ENCODE data around the gene ERVMER34-1. TPM values are rescaled to one million over a fixed set of nuclear protein-coding genes. Genes with fewer than 3 reads are reported as not detected.

The ERVMER34-1 gene
- total and polyA plus RNA-seq, 5 donors from 2014 or later, result 0.09 TPM; not detected in 4

- no peaks in the 10 kb centered on the region for H3K36me3 Mint-ChIP-seq
- Histone ChIP-seq H3K9me3 (ENCODE audit: control insufficient read depth in 2 of 2, low read length in 2 of 2) (no peaks in the 10 kb centered on the region), H3K36me3 (ENCODE audit: control insufficient read depth, insufficient read depth, low read length) (no peaks in the 10 kb centered on the region), H3K4me1 (ENCODE audit: control insufficient read depth, insufficient read depth, low read length, poor library complexity, severe bottlenecking) (no peaks in the 10 kb centered on the region), H3K27me3 (ENCODE audit: control insufficient read depth, insufficient read depth, low read length) (peaks cover 9% of the 10 kb centered on the region), H3K27ac (ENCODE audit: insufficient read depth, low read length, poor library complexity, severe bottlenecking) (no peak overlapping the region), H3K4me3 (ENCODE audit: low read depth, low read length) (no peak overlapping the region)
- H3K27ac Mint-ChIP-seq, result no peak overlapping the region
- H3K4me3 Mint-ChIP-seq, result no peak overlapping the region
- no peaks in the 10 kb centered on the region for H3K4me1 Mint-ChIP-seq
- no peak for DNase-seq
- H3K9me3 Mint-ChIP-seq, result peaks cover 0 to 2% (median 0%) of the 10 kb centered on the region in 7 donors
- peaks cover 22% of the 10 kb centered on the region for H3K27me3 Mint-ChIP-seq
- ATAC-seq (ENCODE audit: low read depth in 2 of 2), result no peak
Measured at GRCh38 chr4:52744588-52744987, 6.6 kb downstream of the ERVMER34-1 start.

GRCh38 chr4:52743444-52744019 lies 7.7 kb downstream of the ERVMER34-1 start:
- no peaks in the 10 kb centered on the region for H3K4me1 ChIP-seq (ENCODE audit: control insufficient read depth, insufficient read depth, low read length, poor library complexity, severe bottlenecking)
- H3K27me3 Mint-ChIP-seq, result peaks cover 14% of the 10 kb centered on the region
- DNase-seq, result no peak
- H3K27me3 ChIP-seq (ENCODE audit: control insufficient read depth, insufficient read depth, low read length), result peaks cover 6% of the 10 kb centered on the region
- no peak overlapping the region for H3K27ac Mint-ChIP-seq
- no peak overlapping the region for H3K4me3 Mint-ChIP-seq
- H3K4me1 Mint-ChIP-seq, result no peaks in the 10 kb centered on the region
- no peak overlapping the region for H3K4me3 ChIP-seq (ENCODE audit: low read depth, low read length)
- no peak overlapping the region for H3K27ac ChIP-seq (ENCODE audit: insufficient read depth, low read length, poor library complexity, severe bottlenecking)
- H3K9me3 Mint-ChIP-seq, result peaks cover 0 to 2% (median 0%) of the 10 kb centered on the region in 7 donors
- no peaks in the 10 kb centered on the region for H3K9me3 ChIP-seq (ENCODE audit: control insufficient read depth in 2 of 2, low read length in 2 of 2)
- no peaks in the 10 kb centered on the region for H3K36me3 ChIP-seq (ENCODE audit: control insufficient read depth, insufficient read depth, low read length)
- no peak for ATAC-seq (ENCODE audit: low read depth in 2 of 2)
- no peaks in the 10 kb centered on the region for H3K36me3 Mint-ChIP-seq

- Mint-ChIP-seq H3K4me3 (no peak overlapping the region), H3K27ac (no peak overlapping the region), H3K36me3 (no peaks in the 10 kb centered on the region), H3K4me1 (no peaks in the 10 kb centered on the region), H3K9me3 (no peaks in the 10 kb centered on the region), H3K27me3 (peaks cover 18% of the 10 kb centered on the region)
- H3K27me3 ChIP-seq (ENCODE audit: control insufficient read depth, insufficient read depth, low read length), result peaks cover 15% of the 10 kb centered on the region
- H3K9me3 ChIP-seq (ENCODE audit: control insufficient read depth in 2 of 2, low read length in 2 of 2), result no peaks in the 10 kb centered on the region
- no peak overlapping the region for H3K4me3 ChIP-seq (ENCODE audit: low read depth, low read length)
- ATAC-seq (ENCODE audit: low read depth in 2 of 2) (no peak), DNase-seq (no peak)
- no peaks in the 10 kb centered on the region for H3K36me3 ChIP-seq (ENCODE audit: control insufficient read depth, insufficient read depth, low read length)
- no peak overlapping the region for H3K27ac ChIP-seq (ENCODE audit: insufficient read depth, low read length, poor library complexity, severe bottlenecking)
- H3K4me1 ChIP-seq (ENCODE audit: control insufficient read depth, insufficient read depth, low read length, poor library complexity, severe bottlenecking), result no peaks in the 10 kb centered on the region
Measured at GRCh38 chr4:52729586-52729985, 21.6 kb downstream of the ERVMER34-1 start.

GRCh38 chr4:52728691-52729240 lies 22.5 kb downstream of the ERVMER34-1 start:
- peaks cover 15% of the 10 kb centered on the region for H3K27me3 ChIP-seq (ENCODE audit: control insufficient read depth, insufficient read depth, low read length)
- H3K4me1 ChIP-seq (ENCODE audit: control insufficient read depth, insufficient read depth, low read length, poor library complexity, severe bottlenecking), result no peaks in the 10 kb centered on the region
- Mint-ChIP-seq H3K4me1 (no peaks in the 10 kb centered on the region), H3K27ac (no peak overlapping the region), H3K36me3 (no peaks in the 10 kb centered on the region), H3K27me3 (peaks cover 14% of the 10 kb centered on the region), H3K9me3 (no peaks in the 10 kb centered on the region), H3K4me3 (no peak overlapping the region)
- H3K36me3 ChIP-seq (ENCODE audit: control insufficient read depth, insufficient read depth, low read length), result no peaks in the 10 kb centered on the region
- H3K27ac ChIP-seq (ENCODE audit: insufficient read depth, low read length, poor library complexity, severe bottlenecking), result no peak overlapping the region
- no peaks in the 10 kb centered on the region for H3K9me3 ChIP-seq (ENCODE audit: control insufficient read depth in 2 of 2, low read length in 2 of 2)
- ATAC-seq (ENCODE audit: low read depth in 2 of 2) (no peak), DNase-seq (no peak)
- H3K4me3 ChIP-seq (ENCODE audit: low read depth, low read length), result no peak overlapping the region

- DNase-seq, result no peak
- no peak for ATAC-seq (ENCODE audit: low read depth in 2 of 2)
- Mint-ChIP-seq H3K27me3 (peaks cover 14% of the 10 kb centered on the region), H3K4me1 (peaks cover 0 to 9% (median 6%) of the 10 kb centered on the region in 4 donors), H3K4me3 (no peak overlapping the region), H3K9me3 (no peaks in the 10 kb centered on the region), H3K36me3 (no peaks in the 10 kb centered on the region), H3K27ac (no peak overlapping the region)
- peaks cover 11% of the 10 kb centered on the region for H3K27me3 ChIP-seq (ENCODE audit: control insufficient read depth, insufficient read depth, low read length)
- no peak overlapping the region for H3K27ac ChIP-seq (ENCODE audit: insufficient read depth, low read length, poor library complexity, severe bottlenecking)
- peaks cover 7% of the 10 kb centered on the region for H3K4me1 ChIP-seq (ENCODE audit: control insufficient read depth, insufficient read depth, low read length, poor library complexity, severe bottlenecking)
- H3K36me3 ChIP-seq (ENCODE audit: control insufficient read depth, insufficient read depth, low read length), result no peaks in the 10 kb centered on the region
- H3K4me3 ChIP-seq (ENCODE audit: low read depth, low read length), result no peak overlapping the region
- H3K9me3 ChIP-seq (ENCODE audit: control insufficient read depth in 2 of 2, low read length in 2 of 2), result no peaks in the 10 kb centered on the region
Measured at GRCh38 chr4:52726826-52727580, 24.2 kb downstream of the ERVMER34-1 start.

- H3K4me1 ChIP-seq (ENCODE audit: control insufficient read depth, insufficient read depth, low read length, poor library complexity, severe bottlenecking), result peaks cover 14% of the 10 kb centered on the region
- Mint-ChIP-seq H3K27me3 (no peaks in the 10 kb centered on the region), H3K4me3 (peak overlapping the region; percentile 62 to 96 (median 89)), H3K36me3 (peaks cover 12% of the 10 kb centered on the region), H3K27ac (peak overlapping the region; percentile 71 to 88 (median 86)), H3K4me1 (peaks cover 5 to 22% (median 12%) of the 10 kb centered on the region in 4 donors), H3K9me3 (peaks cover 0 to 1% (median 0%) of the 10 kb centered on the region in 7 donors)
- DNase-seq (peak; percentile 86 to 99 (median 87)), ATAC-seq (ENCODE audit: low read depth in 2 of 2) (peak; percentile 98 to 99)
- H3K27me3 ChIP-seq (ENCODE audit: control insufficient read depth, insufficient read depth, low read length), result peaks cover 9% of the 10 kb centered on the region
- no peaks in the 10 kb centered on the region for H3K9me3 ChIP-seq (ENCODE audit: control insufficient read depth in 2 of 2, low read length in 2 of 2)
- H3K4me3 ChIP-seq (ENCODE audit: low read depth, low read length), result peak overlapping the region; percentile 92
- peak overlapping the region; percentile 80 for H3K27ac ChIP-seq (ENCODE audit: insufficient read depth, low read length, poor library complexity, severe bottlenecking)
- no peaks in the 10 kb centered on the region for H3K36me3 ChIP-seq (ENCODE audit: control insufficient read depth, insufficient read depth, low read length)
Measured at GRCh38 chr4:52721968-52722815, 29.0 kb downstream of the ERVMER34-1 start.

GRCh38 chr4:52718123-52718522 lies 33.1 kb downstream of the ERVMER34-1 start:
- H3K27ac Mint-ChIP-seq, result no peak overlapping the region
- H3K9me3 Mint-ChIP-seq, result peaks cover 0 to 1% (median 0%) of the 10 kb centered on the region in 7 donors
- H3K36me3 Mint-ChIP-seq, result peaks cover 30% of the 10 kb centered on the region
- H3K36me3 ChIP-seq (ENCODE audit: control insufficient read depth, insufficient read depth, low read length), result peaks cover 19% of the 10 kb centered on the region
- H3K4me3 Mint-ChIP-seq, result peak overlapping the region in 1 of 4 donors; percentile 27
- no peak overlapping the region for H3K4me3 ChIP-seq (ENCODE audit: low read depth, low read length)
- no peak overlapping the region for H3K27ac ChIP-seq (ENCODE audit: insufficient read depth, low read length, poor library complexity, severe bottlenecking)
- H3K4me1 ChIP-seq (ENCODE audit: control insufficient read depth, insufficient read depth, low read length, poor library complexity, severe bottlenecking), result peaks cover 35% of the 10 kb centered on the region
- H3K4me1 Mint-ChIP-seq, result peaks cover 15 to 50% (median 35%) of the 10 kb centered on the region in 4 donors
- H3K9me3 ChIP-seq (ENCODE audit: control insufficient read depth in 2 of 2, low read length in 2 of 2), result no peaks in the 10 kb centered on the region
- H3K27me3 Mint-ChIP-seq, result no peaks in the 10 kb centered on the region
- no peaks in the 10 kb centered on the region for H3K27me3 ChIP-seq (ENCODE audit: control insufficient read depth, insufficient read depth, low read length)
- ATAC-seq (ENCODE audit: low read depth in 2 of 2) (no peak), DNase-seq (no peak)

Data from CD4-positive, CD25-positive, alpha-beta regulatory T cell (primary cell).